Stimulated activated naive CD8-positive, alpha-beta T cell treated with anti-CD3 and anti-CD28 coated beads, Interleukin-15, Interleukin-2, amounts not matched to agents 100 ng/mL and 50 ng/mL, for 24 hours (primary cell): Measurements from ENCODE around the gene CMTR1.
A peak's percentile ranks its signal among the peaks of the same experiment; 100 is the strongest.

Source experiments
- H3K27ac Mint-ChIP-seq: one replicate; pipeline ENCODE4 v1.8.0; 2021; ENCODE audit warnings: mild to moderate bottlenecking, mixed read lengths
- H3K27me3 Mint-ChIP-seq: one replicate; pipeline ENCODE4 v1.8.0; 2021; ENCODE audit warnings: mixed read lengths
- H3K36me3 Mint-ChIP-seq: one replicate; pipeline ENCODE4 v1.8.0; 2021; ENCODE audit warnings: low read depth, mixed read lengths
- H3K4me1 Mint-ChIP-seq: one replicate; pipeline ENCODE4 v1.8.0; 2021; ENCODE audit warnings: low read depth, mixed read lengths
- H3K4me3 Mint-ChIP-seq: one replicate; pipeline ENCODE4 v1.8.0; 2021; ENCODE audit warnings: mild to moderate bottlenecking, mixed read lengths
- H3K9me3 Mint-ChIP-seq: one replicate; pipeline ENCODE4 v1.8.0; 2021; ENCODE audit warnings: mixed read lengths

Gene CMTR1

GRCh38 chr6:37480118-37480736 lies 47.2 kb downstream of the CMTR1 start:
- no peak overlapping the region for H3K27ac Mint-ChIP-seq
- peaks cover 35% of the 10 kb centered on the region for H3K36me3 Mint-ChIP-seq
- H3K4me1 Mint-ChIP-seq, result no peaks in the 10 kb centered on the region
- no peaks in the 10 kb centered on the region for H3K9me3 Mint-ChIP-seq
- no peaks in the 10 kb centered on the region for H3K27me3 Mint-ChIP-seq
- H3K4me3 Mint-ChIP-seq, result no peak overlapping the region

- H3K4me1 Mint-ChIP-seq, result no peaks in the 10 kb centered on the region
- no peaks in the 10 kb centered on the region for H3K27me3 Mint-ChIP-seq
Measured at GRCh38 chr6:37480951-37481534, 48.0 kb downstream of the CMTR1 start.

GRCh38 chr6:37481711-37482605 lies 48.9 kb downstream of the CMTR1 start:
- Mint-ChIP-seq H3K4me1 (no peaks in the 10 kb centered on the region), H3K9me3 (no peaks in the 10 kb centered on the region), H3K27me3 (no peaks in the 10 kb centered on the region), H3K4me3 (no peak overlapping the region), H3K36me3 (peaks cover 24% of the 10 kb centered on the region), H3K27ac (peak overlapping the region; percentile 28)

More at GRCh38 chr6:37480951-37481534, 48.0 kb downstream of the CMTR1 start:
- no peak overlapping the region for H3K27ac Mint-ChIP-seq
- no peaks in the 10 kb centered on the region for H3K9me3 Mint-ChIP-seq
- H3K36me3 Mint-ChIP-seq, result peaks cover 30% of the 10 kb centered on the region
- H3K4me3 Mint-ChIP-seq, result no peak overlapping the region

GRCh38 chr6:37482606-37483251 lies 49.7 kb downstream of the CMTR1 start:
- Mint-ChIP-seq H3K27ac (no peak overlapping the region), H3K4me1 (peaks cover under 1% of the 10 kb centered on the region), H3K27me3 (no peaks in the 10 kb centered on the region), H3K36me3 (peaks cover 24% of the 10 kb centered on the region), H3K4me3 (no peak overlapping the region), H3K9me3 (no peaks in the 10 kb centered on the region)

GRCh38 chr6:37483252-37483901 lies 50.4 kb downstream of the CMTR1 start:
- Mint-ChIP-seq H3K4me1 (peaks cover 7% of the 10 kb centered on the region), H3K4me3 (no peak overlapping the region), H3K9me3 (no peaks in the 10 kb centered on the region), H3K27me3 (no peaks in the 10 kb centered on the region), H3K27ac (no peak overlapping the region), H3K36me3 (peaks cover 29% of the 10 kb centered on the region)

GRCh38 chr6:37483917-37484785 lies 51.1 kb downstream of the CMTR1 start:
- Mint-ChIP-seq H3K27ac (no peak overlapping the region), H3K4me1 (peaks cover 15% of the 10 kb centered on the region), H3K27me3 (no peaks in the 10 kb centered on the region), H3K36me3 (peaks cover 27% of the 10 kb centered on the region), H3K9me3 (no peaks in the 10 kb centered on the region), H3K4me3 (no peak overlapping the region)

GRCh38 chr6:37484786-37485170 lies 51.8 kb downstream of the CMTR1 start:
- no peaks in the 10 kb centered on the region for H3K27me3 Mint-ChIP-seq

GRCh38 chr6:37485291-37485702 lies 52.3 kb downstream of the CMTR1 start:
- Mint-ChIP-seq H3K4me3 (no peak overlapping the region), H3K27me3 (no peaks in the 10 kb centered on the region), H3K4me1 (peaks cover 26% of the 10 kb centered on the region), H3K36me3 (peaks cover 26% of the 10 kb centered on the region), H3K27ac (no peak overlapping the region), H3K9me3 (no peaks in the 10 kb centered on the region)

More at GRCh38 chr6:37484786-37485170, 51.8 kb downstream of the CMTR1 start:
- peaks cover 21% of the 10 kb centered on the region for H3K4me1 Mint-ChIP-seq
- H3K9me3 Mint-ChIP-seq, result no peaks in the 10 kb centered on the region
- no peak overlapping the region for H3K4me3 Mint-ChIP-seq
- no peak overlapping the region for H3K27ac Mint-ChIP-seq
- H3K36me3 Mint-ChIP-seq, result peaks cover 26% of the 10 kb centered on the region

GRCh38 chr6:37486121-37486839 lies 53.3 kb downstream of the CMTR1 start:
- peak overlapping the region; percentile 21 for H3K27ac Mint-ChIP-seq
- H3K4me1 Mint-ChIP-seq, result peaks cover 36% of the 10 kb centered on the region

GRCh38 chr6:37487591-37488380 lies 54.8 kb downstream of the CMTR1 start:
- peaks cover 51% of the 10 kb centered on the region for H3K4me1 Mint-ChIP-seq
- no peaks in the 10 kb centered on the region for H3K27me3 Mint-ChIP-seq
- H3K9me3 Mint-ChIP-seq, result no peaks in the 10 kb centered on the region
- no peak overlapping the region for H3K4me3 Mint-ChIP-seq
- H3K27ac Mint-ChIP-seq, result peak overlapping the region; percentile 26
- peaks cover 19% of the 10 kb centered on the region for H3K36me3 Mint-ChIP-seq

More at GRCh38 chr6:37486121-37486839, 53.3 kb downstream of the CMTR1 start:
- Mint-ChIP-seq H3K27me3 (no peaks in the 10 kb centered on the region), H3K9me3 (no peaks in the 10 kb centered on the region), H3K36me3 (peaks cover 26% of the 10 kb centered on the region), H3K4me3 (no peak overlapping the region)

GRCh38 chr6:37488476-37488875 lies 55.5 kb downstream of the CMTR1 start:
- Mint-ChIP-seq H3K27me3 (no peaks in the 10 kb centered on the region), H3K4me1 (peaks cover 58% of the 10 kb centered on the region), H3K36me3 (peaks cover 12% of the 10 kb centered on the region), H3K9me3 (no peaks in the 10 kb centered on the region), H3K27ac (peak overlapping the region; percentile 59), H3K4me3 (no peak overlapping the region)

- Mint-ChIP-seq H3K4me1 (peaks cover 71% of the 10 kb centered on the region), H3K4me3 (peak overlapping the region; percentile 33), H3K27ac (peak overlapping the region; percentile 93), H3K9me3 (no peaks in the 10 kb centered on the region), H3K36me3 (peaks cover 12% of the 10 kb centered on the region), H3K27me3 (no peaks in the 10 kb centered on the region)
Measured at GRCh38 chr6:37489697-37490336, 56.8 kb downstream of the CMTR1 start.
